Stomach smooth muscle (tissue), 2 donors: ENCODE data around the gene SUN2.

Experiments
- H3K27ac ChIP-seq: one replicate; pipeline ENCODE4 v1.7.0; 2013; ENCODE audit warnings: mild to moderate bottlenecking, low read length, inconsistent platforms
- H3K27me3 ChIP-seq, 2 donors: one replicate each; pipeline ENCODE4 v1.7.0; 2013; ENCODE audit warnings: low read length in 2 of 2; ENCODE audit not compliant: insufficient read depth in 2 of 2, control insufficient read depth in 1 of 2
- H3K36me3 ChIP-seq, 2 donors: one replicate each; pipeline ENCODE4 v1.7.0; 2013; ENCODE audit warnings: low read length in 2 of 2; ENCODE audit not compliant: control insufficient read depth in 2 of 2, insufficient read depth in 2 of 2
- H3K4me1 ChIP-seq: one replicate; pipeline ENCODE4 v1.7.0; 2013; ENCODE audit warnings: low read length; ENCODE audit not compliant: control insufficient read depth, insufficient read depth
- H3K4me3 ChIP-seq, 2 donors: one replicate each; pipeline ENCODE4 v1.7.0; 2013; ENCODE audit warnings: low read length in 2 of 2
- H3K9ac ChIP-seq, 2 donors: one replicate each; pipeline ENCODE4 v1.7.0; 2013; ENCODE audit warnings: low read length in 2 of 2, mild to moderate bottlenecking in 1 of 2
- H3K9me3 ChIP-seq, 2 donors: one replicate each; pipeline ENCODE4 v1.7.0; 2013; ENCODE audit warnings: low read length in 2 of 2; ENCODE audit not compliant: control insufficient read depth in 2 of 2
- donor health status: healthy.
- donor health status: Pancreatic carcinoma.

SUN2 gene

DNA sequence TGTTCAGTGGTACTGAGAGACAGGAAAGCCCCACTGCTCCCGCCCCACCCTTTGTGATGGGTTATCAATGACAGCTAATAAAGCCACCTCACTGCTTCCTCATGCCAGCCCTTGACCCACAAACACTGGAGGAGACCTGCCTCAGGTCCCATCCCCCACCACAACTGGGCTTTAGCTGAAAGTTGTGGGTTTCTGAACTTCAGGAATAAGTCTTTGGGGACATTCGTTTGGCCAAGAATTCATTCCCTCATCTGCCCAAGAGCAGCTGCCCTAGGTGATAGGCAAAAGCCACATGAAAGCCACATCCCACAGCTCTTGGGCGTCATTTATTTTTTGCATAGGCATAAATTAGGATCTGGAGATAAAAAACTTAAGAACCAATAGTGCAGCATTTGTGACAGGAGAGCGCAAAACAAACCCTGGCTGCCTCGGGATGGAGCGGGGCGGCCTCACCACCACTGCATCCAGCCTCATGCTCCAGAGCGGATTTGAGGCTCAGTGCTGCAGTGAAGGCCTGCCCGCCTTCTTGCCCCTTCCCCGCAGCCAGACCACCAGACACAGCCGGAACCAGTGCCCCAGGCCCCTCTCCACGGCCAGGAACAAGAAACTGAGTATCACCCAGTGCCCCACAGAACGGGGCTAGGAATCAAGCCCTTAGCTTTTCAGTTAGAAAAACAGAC lies 21.2 kb downstream of the SUN2 start:
- Histone ChIP-seq H3K9me3 (no peaks in the 10 kb centered on the region), H3K27ac (peak overlapping the region; percentile 87), H3K4me1 (peaks cover 41% of the 10 kb centered on the region), H3K9ac (peak overlapping the region; percentile 26 to 58), H3K27me3 (no peaks in the 10 kb centered on the region), H3K4me3 (peak overlapping the region in 1 of 2 donors; percentile 8), H3K36me3 (peaks cover 64 to 67% of the 10 kb centered on the region in 2 donors)

DNA sequence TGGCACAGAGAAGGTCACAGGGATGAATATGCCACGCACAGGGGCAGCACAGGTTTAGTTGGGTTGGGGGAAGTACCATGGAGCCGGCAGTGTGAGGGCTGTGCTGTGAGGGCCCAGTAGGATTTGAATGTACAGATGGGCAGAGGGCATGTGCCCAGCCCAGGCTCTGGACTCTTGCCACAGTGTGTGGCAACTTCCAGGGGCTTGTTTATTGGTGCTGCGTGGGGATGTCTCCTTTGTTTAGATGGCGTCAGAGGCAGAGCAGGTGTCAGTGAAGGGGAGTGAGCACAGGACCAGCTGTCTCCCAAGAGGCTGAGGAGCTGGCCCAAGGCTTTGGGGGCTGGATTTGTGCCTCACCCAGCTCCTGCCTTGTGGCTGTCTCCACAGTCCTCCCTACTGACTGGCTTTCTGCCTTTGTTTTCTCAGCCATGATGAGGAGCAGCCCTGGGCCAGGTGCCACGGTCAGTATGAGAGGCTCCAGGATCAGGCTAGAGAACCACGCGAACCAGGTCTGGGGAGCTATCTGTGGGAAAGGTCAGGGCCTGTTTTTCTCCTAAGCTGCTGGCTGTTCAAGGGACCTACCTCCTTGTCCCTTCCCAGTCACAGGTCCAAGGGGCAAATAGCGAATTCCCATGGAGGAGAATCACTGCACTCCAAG lies 21.9 kb downstream of the SUN2 start:
- Histone ChIP-seq H3K4me1 (peaks cover 43% of the 10 kb centered on the region), H3K27me3 (no peaks in the 10 kb centered on the region), H3K36me3 (peaks cover 60 to 64% of the 10 kb centered on the region in 2 donors), H3K4me3 (peak overlapping the region in 1 of 2 donors; percentile 8), H3K9ac (peak overlapping the region; percentile 26 to 58), H3K27ac (peak overlapping the region; percentile 87), H3K9me3 (no peaks in the 10 kb centered on the region)

DNA sequence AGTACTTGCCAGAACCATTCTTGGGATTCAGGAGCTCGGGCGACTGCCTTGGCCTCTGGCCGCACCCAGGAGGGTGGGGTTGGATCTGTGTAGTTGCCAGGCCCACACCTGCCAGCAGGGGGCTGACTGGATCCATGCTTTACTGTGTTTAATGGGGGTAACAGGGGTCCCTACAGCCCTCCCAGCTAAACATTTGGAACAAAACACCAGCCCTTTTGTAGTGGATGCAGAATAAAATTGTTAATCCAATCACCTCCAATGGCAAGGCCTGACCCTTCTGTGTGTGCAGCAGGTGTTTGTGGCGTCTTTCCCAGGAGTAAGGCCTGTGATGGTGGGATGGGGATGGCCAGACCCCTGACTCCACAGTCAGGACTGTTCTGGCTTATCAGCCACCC lies 22.5 kb downstream of the SUN2 start:
- peaks cover 57 to 64% of the 10 kb centered on the region in 2 donors for H3K36me3 ChIP-seq
- peaks cover 44% of the 10 kb centered on the region for H3K4me1 ChIP-seq
- no peak overlapping the region for H3K4me3 ChIP-seq
- no peaks in the 10 kb centered on the region for H3K27me3 ChIP-seq
- H3K27ac ChIP-seq, result peak overlapping the region; percentile 87
- H3K9me3 ChIP-seq, result no peaks in the 10 kb centered on the region
- H3K9ac ChIP-seq, result peak overlapping the region in 1 of 2 donors; percentile 42

GRCh38 chr22:38732251-38732815 lies 23.5 kb downstream of the SUN2 start:
- peaks cover 44% of the 10 kb centered on the region for H3K4me1 ChIP-seq
- H3K27me3 ChIP-seq, result no peaks in the 10 kb centered on the region

GRCh38 chr22:38731703-38732161 lies 24.1 kb downstream of the SUN2 start:
- H3K4me3 ChIP-seq, result no peak overlapping the region
- H3K27ac ChIP-seq, result peak overlapping the region; percentile 87
- H3K9ac ChIP-seq, result no peak overlapping the region
- peaks cover 44% of the 10 kb centered on the region for H3K4me1 ChIP-seq
- H3K36me3 ChIP-seq, result peaks cover 57 to 64% of the 10 kb centered on the region in 2 donors
- H3K9me3 ChIP-seq, result no peaks in the 10 kb centered on the region
- H3K27me3 ChIP-seq, result no peaks in the 10 kb centered on the region

More at GRCh38 chr22:38732251-38732815, 23.5 kb downstream of the SUN2 start:
- Histone ChIP-seq H3K4me3 (no peak overlapping the region), H3K9me3 (no peaks in the 10 kb centered on the region), H3K36me3 (peaks cover 57 to 64% of the 10 kb centered on the region in 2 donors), H3K27ac (peak overlapping the region; percentile 87), H3K9ac (no peak overlapping the region)

DNA sequence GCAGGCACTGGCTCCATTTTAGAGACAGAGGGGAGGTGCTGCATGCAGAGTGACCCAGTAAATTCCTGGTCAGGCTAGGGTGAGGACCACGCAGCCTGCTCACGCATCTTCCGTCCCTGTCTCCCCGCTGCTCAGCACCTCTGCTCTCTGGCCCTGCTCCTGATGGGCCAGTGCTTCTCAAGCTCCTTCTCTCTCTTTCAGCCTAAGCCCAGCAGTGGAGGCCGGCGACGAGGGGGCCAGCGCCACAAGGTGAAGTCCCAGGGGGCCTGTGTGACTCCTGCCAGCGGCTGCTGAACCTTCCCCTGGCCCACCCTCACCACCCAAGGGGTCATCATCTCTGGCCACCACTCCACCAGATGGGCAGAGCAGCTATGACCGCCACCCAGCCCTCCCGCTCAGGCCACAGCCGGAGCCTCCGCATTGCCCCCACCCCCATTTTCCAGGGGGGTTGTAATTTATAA lies 25.4 kb downstream of the SUN2 start:
- no peak overlapping the region for H3K4me3 ChIP-seq
- no peak overlapping the region for H3K27ac ChIP-seq
- no peak overlapping the region for H3K9ac ChIP-seq
- H3K4me1 ChIP-seq, result peaks cover 44% of the 10 kb centered on the region
- no peaks in the 10 kb centered on the region for H3K27me3 ChIP-seq
- peaks cover 58 to 65% of the 10 kb centered on the region in 2 donors for H3K36me3 ChIP-seq
- no peaks in the 10 kb centered on the region for H3K9me3 ChIP-seq

DNA sequence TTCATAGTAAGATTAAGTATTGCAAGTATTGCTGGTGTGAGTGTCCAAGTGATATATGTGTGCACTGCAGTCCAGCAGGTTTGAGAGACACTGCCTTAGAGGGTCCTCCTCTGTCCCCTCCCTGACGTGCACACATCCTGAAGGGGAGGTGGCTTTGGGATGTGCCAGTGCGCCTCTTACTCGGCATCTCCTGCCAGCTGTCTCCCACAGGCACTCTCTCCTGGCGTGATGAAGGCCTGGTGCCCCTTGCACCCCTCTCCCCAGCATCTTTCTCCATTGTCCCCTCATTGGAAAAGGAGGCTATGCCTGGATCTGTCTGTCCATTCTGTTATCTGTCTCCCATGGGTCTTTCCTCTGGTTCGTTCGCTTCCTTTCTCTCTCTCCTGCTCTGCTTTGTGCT lies 25.9 kb downstream of the SUN2 start:
- Histone ChIP-seq H3K9ac (no peak overlapping the region), H3K4me1 (peaks cover 39% of the 10 kb centered on the region), H3K9me3 (no peaks in the 10 kb centered on the region), H3K27me3 (no peaks in the 10 kb centered on the region), H3K27ac (no peak overlapping the region), H3K4me3 (no peak overlapping the region), H3K36me3 (peaks cover 55 to 64% of the 10 kb centered on the region in 2 donors)

GRCh38 chr22:38728871-38729796 lies 26.7 kb downstream of the SUN2 start:
- peaks cover 31% of the 10 kb centered on the region for H3K4me1 ChIP-seq
- H3K36me3 ChIP-seq, result peaks cover 58 to 72% of the 10 kb centered on the region in 2 donors
- no peaks in the 10 kb centered on the region for H3K27me3 ChIP-seq
- no peak overlapping the region for H3K4me3 ChIP-seq
- H3K9me3 ChIP-seq, result no peaks in the 10 kb centered on the region
- H3K27ac ChIP-seq, result no peak overlapping the region
- no peak overlapping the region for H3K9ac ChIP-seq

DNA sequence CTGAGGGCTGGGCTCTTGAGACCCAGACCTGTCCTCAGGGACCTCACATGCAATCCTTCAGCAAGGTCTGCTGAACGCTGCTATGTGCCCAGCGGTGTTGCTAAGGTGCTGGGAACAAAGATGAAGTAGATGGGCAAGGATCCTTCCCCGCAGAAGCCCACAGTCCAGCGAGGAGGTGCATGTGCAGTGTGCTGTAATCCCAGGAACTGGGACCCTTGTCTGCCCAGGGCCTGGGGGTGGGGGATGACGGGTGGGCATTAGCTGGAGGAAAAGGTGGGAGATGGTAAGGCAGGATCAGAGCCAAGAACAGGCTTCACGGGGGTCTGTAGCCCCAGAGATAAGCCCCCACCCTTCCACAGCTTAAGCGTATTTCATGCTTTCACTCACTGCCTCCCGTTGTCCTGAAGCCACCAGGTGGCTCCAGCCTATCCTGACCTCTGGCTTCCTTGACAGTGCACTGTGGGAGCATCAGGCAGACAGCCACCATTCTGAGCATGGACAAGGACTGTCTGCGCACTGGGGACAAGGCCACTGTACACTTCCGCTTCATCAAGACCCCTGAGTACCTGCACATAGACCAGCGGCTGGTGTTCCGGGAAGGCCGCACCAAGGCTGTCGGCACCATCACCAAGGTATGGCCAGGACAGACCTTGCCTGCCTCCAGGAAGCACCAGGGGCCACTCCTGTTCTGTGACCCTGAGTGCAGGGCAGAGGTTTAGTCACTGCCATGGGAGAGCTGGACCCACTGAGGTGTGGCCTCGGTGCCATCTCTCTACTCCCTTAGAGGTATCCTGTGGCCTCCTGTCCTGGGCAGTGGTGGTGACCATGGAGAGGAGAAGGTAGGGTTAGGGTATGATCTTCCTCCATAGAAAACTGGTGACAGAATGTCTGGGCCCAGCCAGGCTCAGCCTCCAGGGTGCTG lies 28.0 kb downstream of the SUN2 start:
- no peak overlapping the region for H3K27ac ChIP-seq
- no peaks in the 10 kb centered on the region for H3K27me3 ChIP-seq
- no peak overlapping the region for H3K9ac ChIP-seq

More for the DNA sequence above, 28.0 kb downstream of the SUN2 start:
- H3K9me3 ChIP-seq, result no peaks in the 10 kb centered on the region
- H3K36me3 ChIP-seq, result peaks cover 72 to 86% of the 10 kb centered on the region in 2 donors
- peaks cover 18% of the 10 kb centered on the region for H3K4me1 ChIP-seq
- no peak overlapping the region for H3K4me3 ChIP-seq
